OCI-M2 (cell line): ENCODE data around the gene PRR4.

Experiments used
- DNase-seq: peaks from one replicate; lab custom pipeline; 2025; ENCODE audit not compliant: unreplicated experiment; lab: John Stamatoyannopoulos, UW

Gene PRR4, protein sequence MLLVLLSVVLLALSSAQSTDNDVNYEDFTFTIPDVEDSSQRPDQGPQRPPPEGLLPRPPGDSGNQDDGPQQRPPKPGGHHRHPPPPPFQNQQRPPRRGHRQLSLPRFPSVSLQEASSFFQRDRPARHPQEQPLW

DNA sequence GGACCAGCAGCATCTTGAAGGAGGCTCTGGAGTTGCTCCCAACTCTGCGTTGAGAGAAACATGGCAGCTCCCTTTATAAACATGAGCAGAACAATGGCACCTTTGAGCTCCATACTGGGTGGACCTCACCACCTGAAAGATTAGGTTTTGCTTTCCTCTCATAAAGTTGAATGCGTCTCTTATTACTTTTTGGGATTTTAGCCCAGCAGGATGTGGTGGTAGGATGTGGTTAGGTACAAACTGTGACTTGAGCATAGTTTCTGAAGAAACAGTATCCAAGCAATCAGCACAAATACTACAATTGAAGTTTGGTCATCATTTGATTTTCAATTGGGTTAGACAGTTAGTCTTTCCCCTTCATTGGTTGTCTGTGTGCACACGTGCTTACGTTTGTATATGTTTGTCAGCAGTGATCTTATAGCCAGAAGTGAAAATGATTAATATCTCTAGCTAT lies at the start of gene PRR4:
TSS of gene PRR4 (minus strand) at position 51 of the 454 bp plus-strand sequence. CDS start at position 13, 38 bp downstream.
- DNase-seq, result no peak

DNA sequence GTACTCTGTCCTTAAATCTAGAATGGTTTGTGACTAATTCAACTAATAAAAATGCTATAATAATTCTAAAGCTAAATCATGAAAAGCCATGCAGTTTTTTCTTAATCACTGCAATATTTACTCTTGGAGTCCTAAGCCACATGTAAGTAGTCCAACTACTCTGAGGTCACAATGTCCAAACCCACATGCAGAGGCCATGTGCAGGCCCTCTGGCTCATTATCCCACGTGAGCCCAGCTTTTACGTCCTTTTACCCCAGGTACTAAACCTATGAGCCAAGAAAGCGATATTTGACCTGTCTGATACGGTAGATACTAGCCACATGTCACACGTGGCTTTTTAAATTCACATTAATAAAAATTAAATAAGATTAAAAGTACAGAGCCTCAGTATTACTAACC lies 47.6 kb upstream of the PRR4 start:
- no peak for DNase-seq

DNA sequence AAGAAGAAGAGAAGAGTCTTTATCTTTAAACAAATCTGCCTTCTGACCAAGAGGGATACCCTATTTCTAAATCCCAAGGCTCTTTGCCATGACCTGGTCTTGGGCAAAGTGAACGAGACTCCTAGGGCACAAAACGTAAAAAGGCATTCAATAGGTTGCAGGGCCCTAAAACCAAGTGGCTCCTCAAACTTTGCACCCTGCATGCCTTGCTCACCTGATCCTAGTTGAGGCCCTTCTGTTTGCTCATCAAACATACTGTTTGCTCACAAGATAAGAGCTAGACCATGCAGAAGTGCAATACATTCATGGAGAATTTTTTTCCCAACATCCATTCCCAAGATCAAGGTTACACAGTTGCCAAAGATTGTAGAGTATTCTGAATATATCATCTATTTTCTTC lies 42.7 kb upstream of the PRR4 start:
- no peak for DNase-seq

DNA sequence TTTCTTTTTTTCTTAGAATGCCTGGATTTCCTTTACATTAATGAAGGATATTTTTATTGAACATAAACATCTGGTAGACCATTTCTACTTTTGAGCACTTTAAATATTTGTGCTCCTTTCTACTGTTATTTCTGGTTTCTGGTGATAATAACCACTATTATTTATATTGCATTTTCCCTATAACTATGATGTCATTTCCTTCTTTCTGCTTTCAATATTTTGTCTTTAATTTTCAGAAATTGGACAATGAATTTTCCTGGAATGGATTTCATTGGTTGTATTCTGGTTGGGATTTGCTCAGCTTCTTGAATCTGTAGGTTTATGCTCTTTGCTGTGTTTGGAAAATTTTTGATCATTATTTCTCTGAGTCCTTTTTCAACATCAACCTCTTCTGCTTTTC lies 40.0 kb upstream of the PRR4 start:
- DNase-seq, result no peak

DNA sequence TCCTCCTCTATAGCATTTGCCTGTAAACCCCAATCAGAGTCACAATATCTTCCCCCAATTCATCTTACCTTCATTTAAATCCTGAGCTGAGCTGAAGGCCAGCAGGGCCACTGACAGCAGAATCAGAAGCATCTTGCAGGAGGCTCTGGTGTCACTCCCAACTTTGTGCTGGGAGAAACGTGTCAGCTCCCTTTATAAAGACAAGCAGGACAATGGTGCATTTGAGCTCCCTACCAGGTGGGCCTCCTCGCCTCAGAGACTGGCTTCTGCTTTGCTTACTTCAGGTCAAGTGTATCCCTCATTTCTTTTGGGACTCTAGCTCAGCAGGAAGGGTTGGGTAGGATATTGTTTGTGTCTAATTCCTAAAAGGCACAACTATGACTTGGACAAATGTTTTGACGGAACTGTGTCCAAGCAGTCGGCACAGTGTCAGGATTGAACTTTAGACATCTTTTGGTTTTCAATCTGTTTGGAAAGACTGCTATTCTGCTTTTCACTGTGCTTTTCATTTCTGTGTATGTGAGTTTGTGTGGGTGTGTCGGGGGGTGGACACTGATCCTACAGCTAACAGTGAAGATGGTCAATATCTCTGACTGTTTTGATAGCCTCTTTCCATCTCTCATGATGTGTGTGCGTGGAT lies 34.9 kb upstream of the PRR4 start, which contains the start of gene PRH1:
TSS of gene PRH1 (minus strand) at position 170 of the 640 bp plus-strand sequence. CDS start at position 132, 38 bp downstream.
- no peak for DNase-seq

DNA sequence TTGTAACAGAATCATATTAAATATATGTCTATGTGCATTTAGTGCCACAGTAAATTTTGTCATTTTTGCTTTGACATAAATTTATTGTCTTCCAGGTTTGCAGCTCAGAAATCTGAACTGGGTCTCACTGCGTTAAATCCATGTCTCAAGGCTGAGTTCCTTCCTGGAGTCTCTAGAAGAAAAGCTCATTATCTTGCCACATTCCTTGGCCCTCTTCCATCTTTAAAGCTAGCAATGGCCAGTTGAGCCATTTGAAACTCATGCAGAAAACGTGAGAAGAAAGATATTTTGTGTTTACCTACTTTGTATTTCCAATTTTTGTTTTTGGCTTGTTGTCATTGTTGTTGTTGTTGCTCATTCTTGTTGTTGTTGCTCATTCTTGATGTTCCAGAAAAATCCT lies 24.1 kb upstream of the PRR4 start:
- DNase-seq, result no peak

DNA sequence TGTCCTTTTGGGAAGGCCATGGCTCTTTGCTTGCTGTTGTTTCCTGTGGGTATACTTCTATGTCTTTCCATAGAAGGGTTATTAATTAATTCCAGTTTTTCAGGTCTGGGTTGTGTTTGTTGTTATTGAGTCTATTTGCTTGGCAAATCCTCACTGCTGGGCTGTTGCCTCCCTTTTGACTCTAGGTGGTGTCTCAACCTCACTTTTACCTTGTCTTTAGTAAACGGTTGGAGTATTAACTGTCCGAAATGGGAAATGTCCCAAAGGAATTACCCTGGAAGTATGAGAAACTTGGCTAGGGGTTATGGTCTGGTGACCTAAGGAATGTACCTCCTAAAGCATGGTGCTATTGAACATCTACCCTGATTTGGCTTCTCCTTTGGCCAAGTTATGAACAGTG lies 18.1 kb upstream of the PRR4 start:
- no peak for DNase-seq

DNA sequence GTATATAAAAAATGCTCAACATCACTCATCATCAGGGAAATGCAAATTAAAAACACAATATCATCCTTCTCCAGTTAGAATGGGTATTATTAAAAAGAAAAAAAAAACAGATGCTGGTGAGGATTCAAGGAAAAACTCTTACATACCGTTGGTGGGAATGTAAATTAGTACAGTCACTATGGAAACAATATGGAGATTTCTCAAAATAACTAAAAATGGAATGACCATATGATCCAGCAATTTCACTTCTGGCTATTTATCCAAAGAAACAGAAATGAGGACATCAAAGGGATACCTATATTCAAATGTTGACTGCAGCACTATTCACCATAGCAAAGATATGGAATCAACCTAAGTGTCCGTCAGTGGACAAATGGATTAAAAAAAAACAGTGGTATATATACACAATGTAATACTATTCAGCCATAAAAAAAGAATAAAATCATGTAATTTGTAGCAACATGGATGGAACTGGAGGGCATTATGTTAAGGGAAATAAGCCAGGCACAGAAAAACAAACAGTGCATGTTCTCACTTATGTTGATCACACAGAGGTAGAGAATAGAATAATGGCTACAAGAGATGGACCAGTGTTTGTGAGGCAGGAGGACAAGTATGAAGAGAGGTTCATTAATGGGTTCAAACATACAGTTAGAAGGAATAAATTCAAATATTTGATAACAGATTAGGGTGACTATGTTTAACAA lies 14.4 kb upstream of the PRR4 start:
- no peak for DNase-seq

DNA sequence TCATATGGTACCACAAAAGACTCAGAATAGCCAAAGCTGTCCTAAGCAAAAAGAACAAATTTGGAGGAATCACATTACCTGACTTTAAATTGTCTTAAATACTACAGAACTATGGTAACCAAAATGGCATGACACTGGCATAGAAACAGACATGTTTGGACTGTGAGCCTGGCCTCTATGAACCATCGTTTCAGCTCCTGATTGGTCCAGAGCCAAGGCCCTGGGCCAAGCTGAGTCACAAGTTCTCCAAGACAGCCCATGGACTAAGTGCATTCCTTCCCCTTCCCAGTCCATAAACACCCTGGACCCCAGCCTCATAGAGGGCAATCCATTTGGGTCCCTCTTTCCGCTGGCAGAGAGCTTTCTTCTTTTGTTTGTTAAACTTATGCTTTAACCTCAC lies 12.1 kb upstream of the PRR4 start:
- no peak for DNase-seq

DNA sequence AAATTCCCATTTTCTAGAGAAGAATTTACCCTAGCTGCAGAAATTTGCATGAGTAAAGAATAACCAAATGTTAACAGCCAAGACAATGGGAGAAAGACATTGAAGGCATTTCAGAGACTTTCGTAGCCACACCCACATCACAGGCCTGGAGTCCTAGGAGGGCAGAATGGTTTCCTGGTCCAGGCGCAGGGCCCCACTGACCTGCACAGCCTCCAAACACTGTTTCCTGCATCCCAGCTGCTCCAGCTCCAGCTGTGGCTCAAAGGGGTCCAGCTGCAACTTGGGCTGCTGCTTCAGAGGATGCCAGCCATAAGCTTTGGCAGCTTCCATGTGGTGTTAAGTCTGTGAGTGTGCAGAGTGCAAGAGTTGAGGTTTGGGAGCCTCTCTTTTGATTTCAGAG lies 6.5 kb upstream of the PRR4 start:
- DNase-seq, result no peak

DNA sequence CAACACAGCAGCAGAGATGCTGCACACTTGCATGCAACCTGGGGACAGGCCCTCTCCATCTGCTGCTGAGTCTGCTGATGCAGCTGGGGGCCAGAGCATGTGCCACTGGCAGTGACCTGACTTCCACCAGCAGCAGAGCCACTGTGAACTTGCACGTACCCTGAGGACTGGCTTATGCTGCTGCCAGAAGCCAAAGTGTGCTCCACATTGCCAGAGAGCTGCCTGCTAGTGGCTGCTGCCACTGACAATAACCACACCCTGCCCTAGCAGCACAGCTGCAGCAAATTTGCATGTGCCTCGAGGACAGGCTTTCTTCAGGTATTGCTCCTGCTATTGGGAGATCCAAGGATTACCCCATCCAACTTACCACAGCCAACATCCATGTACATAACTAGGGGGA lies 4.5 kb upstream of the PRR4 start:
- DNase-seq, result no peak

DNA sequence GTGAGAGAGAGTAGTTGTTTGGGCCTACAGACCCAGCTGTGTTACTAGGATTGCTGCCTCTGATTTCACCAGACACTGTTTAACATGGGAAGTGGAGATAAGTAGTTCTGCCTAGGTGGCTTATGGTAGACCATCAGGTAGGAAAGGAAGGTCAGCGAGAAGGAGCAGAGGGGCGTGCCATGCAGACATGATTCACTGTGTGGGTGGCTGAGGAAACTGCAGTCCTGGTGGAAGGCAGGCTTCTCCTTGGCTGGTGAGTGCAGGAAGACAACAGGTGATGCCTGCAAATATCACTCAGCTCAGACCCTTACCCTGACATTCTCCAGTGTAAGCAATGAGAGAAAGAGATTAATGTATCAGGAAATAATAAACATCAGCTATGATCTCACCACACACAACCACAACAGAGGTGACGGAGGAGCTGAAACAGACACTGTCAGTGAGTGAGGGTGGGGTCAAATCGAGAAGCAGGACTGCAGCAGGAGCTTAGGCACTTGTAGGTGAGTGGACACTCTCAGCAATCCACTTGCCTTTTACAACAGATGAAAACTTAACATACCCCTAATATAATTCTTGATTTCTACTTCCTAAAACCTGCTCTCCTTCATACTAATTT lies 2.1 kb upstream of the PRR4 start:
- DNase-seq, result no peak

DNA sequence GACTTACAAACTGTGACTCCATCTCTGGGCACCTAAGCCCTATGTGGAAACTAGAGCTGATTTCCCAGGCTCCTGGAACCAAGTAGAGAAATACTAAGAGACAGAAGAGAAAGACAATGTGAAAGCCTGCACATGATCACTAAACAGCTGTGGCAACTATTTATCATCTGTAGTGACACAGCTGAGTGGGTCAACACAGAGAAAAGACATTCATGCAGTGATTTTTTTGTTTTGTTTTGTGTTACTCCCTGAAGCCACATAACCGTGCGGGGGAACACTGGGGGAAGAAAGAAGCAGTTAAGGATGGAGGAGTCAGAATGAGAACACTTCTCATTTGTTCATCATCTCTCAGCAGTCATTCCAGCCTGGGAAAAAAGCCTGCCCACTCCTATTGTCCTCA lies 1.5 kb downstream of the PRR4 start:
- DNase-seq, result no peak

DNA sequence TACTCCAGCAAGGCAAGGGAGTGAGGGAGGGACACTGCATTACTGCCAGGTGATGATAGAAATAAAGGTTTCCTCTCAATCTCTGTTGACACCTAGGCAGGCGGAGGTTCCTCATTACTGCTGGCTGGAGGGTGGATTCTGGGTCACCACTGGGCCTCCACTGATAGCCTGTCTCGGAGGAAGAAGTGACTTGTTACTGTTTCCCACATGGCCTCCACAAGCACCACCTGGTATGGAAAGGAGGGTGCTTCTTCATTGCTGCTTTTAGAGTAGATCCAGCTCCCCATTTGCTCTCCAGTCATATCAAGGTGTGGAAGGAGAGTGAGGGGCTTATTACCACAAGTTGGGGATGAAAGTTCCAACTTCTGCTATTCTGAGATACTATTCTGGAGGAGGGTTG lies 6.4 kb downstream of the PRR4 start:
- no peak for DNase-seq

DNA sequence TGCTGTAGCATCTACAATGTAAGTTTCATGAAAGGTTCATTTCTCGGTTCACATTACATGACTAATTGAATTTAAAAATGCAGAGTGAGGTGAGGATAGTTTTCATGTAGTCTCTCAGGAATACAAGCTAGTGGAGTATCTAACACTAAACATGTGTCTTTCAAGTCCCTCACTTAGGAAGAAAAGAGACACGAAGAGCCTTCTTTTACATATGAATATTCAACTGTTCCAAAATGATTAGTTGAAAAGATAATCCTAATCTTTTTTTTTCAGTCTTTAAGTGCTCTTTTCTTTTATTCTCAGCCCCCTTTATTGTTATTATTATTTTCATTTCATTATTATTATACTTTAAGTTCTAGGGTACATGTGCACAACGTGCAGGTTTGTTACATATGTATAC lies 10.8 kb downstream of the PRR4 start:
- DNase-seq, result no peak

DNA sequence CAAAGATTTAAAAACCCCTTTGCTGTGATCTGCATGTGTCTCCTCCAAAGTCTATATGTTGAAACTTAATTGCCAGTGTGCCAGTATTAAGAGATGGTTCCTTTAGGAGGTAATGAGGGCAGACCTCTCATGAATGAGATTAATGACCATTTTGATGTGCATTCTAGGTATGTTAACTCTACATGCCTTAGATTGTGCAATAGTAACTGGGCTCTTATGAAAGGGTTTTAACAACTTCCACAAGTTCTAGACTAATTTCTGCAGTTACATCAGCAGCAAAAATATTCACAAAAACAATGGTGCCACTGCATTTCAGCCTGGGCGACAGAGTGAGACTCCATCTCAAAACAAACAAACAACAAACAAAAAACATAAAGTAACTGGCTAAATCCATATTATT lies 19.3 kb downstream of the PRR4 start:
- no peak for DNase-seq

DNA sequence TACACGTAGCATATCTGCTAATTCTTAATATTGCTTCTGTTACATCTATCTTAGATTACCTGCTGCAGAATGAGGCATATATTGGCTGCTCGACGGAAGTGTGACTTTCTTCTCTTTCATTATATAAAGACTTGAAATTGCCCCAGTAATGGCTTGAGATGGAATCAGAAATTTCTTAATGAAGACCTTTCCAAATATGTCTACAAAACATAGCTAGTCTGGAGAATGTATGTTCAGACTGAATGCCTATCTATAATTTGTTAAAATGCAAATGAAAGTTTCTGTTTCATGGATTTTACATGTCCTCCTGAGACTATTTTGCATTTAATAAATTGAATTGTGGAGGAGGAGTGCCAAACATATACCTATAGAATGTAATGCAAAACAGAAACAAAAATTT lies 23.0 kb downstream of the PRR4 start, which contains the start of gene TAS2R10:
TSS of gene TAS2R10 (minus strand) at position 101 of the 400 bp plus-strand sequence. CDS start at position 12, 89 bp downstream.
- no peak for DNase-seq

DNA sequence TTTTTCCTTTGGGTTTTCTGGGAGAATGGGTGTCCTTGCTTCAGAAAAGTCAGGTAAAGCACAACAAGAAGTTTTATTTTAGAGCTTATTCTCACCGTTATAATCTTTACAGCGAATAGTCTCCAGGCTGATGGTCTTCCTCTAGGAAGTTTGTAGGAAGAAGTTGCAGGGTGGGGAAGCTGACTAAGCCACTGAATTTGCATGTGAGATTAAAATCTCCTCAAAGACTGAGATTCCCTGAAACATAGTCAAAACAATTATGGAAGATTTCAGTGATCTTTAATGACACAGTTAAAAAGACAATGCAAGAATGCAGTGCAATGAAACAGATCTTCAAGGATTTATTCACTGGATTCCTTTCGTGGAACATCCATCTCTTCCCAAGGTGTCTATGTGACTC lies 24.3 kb downstream of the PRR4 start:
- no peak for DNase-seq

DNA sequence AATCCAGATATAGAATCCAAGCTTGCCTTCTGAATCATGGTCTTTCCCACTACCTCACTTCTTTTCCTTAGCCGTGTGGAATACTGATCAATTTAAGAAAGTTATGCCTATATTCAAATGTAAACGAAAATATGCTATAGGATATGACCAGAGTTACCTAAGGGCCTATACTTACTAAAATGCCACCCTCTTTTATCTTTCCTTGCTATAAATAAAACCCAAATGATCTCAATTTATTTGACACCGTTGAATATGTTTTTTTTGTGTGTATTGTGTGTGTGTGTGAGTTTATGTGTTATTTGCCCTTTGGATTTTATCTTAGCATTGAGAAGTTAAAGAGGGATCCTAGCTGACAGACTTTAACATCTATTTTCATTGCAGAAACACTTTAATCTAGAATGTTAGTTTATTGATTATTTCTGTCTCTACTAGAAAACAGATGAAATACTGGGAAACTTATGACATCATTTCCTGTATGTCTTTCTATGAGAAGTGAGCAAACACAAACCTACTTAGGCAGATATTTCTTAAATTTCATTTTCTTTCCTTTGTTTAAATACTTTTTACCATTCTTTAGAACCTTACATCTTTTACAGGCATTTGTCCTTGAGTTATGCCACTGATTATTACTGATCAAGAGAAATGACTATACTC lies 37.3 kb downstream of the PRR4 start:
- DNase-seq, result no peak

DNA sequence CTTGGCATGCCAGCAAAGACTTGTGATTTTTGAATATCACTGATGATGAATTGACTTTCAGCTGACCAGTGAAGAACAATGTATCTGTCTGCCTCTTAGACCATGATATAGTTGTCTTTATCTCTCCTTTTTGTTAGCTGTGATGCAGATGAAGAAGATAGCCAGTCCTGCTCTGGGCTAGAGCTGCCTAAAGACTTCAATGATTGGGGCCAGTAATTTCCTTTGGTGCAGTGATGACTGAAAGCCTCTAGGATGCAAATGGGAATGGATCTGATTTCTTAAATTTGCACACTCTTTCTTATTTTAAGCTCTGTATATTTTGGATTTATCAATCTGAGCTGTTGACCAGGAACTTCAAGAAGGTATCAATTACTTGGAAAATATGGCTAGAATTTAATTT lies 39.2 kb downstream of the PRR4 start, which contains the start of gene TAS2R9:
TSS of gene TAS2R9 (minus strand) at position 101 of the 400 bp plus-strand sequence. CDS start at position 8, 93 bp downstream.
- DNase-seq, result no peak

DNA sequence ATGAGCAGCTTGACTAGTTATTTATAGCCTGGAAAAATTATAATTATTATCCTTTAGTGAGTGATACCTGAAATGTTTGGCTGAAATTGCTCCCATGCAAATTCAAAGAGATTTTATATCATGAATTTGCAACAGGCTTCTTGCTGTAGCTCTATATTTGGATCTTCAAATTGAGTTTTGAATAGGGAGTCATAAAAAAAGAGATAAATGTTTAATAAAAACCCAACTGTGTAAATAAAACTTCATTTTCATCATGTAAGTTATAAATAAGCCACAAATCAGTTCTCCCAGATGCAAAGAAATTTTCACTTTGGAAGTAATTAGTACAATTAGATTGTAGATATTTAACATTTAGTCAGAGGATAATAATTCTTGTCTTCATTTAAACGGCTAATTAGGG lies 42.1 kb downstream of the PRR4 start, which contains the start of gene TAS2R8:
TSS of gene TAS2R8 (minus strand) at position 101 of the 400 bp plus-strand sequence. CDS start 306 bp downstream, outside the sequence.
- DNase-seq, result no peak
